Activated CD8-positive, alpha-beta memory T cell treated with anti-CD3 and anti-CD28 coated beads, Interleukin-2, amount 50 U/mL, for 4 hours (primary cell): ENCODE measurements around the gene PAFAH1B2.
"Not testable (repeated sequence)": the region's sequence is repeated elsewhere in the genome, so short reads cannot be mapped to it uniquely, and the experiment has no call there.

Experiments used
- DNase-seq: peaks from one replicate; pipeline ENCODE4 v3.0.0-alpha.2; 2020

Gene PAFAH1B2, protein sequence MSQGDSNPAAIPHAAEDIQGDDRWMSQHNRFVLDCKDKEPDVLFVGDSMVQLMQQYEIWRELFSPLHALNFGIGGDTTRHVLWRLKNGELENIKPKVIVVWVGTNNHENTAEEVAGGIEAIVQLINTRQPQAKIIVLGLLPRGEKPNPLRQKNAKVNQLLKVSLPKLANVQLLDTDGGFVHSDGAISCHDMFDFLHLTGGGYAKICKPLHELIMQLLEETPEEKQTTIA

DNA sequence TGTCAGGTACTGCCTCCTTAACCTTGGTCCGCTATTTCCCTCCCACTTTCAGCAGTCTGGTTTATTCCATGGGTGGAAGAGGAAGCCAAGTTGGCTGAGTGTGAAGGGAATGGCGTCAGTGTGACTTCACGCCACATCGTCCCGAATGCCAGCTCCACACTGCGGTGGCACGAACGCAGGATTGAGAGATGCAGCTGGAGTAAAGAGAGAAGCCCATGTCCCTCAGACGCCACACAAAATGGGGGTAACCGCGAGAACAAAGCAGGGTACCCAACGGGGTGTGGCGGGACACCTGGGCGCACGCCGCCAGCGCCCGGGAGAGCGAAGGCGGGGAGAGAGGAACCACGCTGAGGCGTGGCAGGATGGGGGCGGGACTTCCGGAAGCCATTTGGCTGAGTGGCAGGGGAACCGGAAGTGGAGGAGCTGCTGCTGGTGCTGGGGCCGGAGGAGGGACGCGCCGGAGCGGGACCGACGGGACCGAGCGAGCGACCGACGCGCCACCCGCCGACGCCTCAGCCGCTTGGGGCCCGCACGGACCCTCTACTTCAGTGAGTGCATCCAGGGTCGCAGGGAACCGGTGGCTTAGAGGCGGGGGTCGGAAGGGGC lies at the start of gene PAFAH1B2:
Gene PAFAH1B2, plus strand, starts transcription at position 417 of the 606 bp plus-strand sequence. CDS start 8,161 bp downstream, outside the sequence.
- peak; percentile 96 for DNase-seq

DNA sequence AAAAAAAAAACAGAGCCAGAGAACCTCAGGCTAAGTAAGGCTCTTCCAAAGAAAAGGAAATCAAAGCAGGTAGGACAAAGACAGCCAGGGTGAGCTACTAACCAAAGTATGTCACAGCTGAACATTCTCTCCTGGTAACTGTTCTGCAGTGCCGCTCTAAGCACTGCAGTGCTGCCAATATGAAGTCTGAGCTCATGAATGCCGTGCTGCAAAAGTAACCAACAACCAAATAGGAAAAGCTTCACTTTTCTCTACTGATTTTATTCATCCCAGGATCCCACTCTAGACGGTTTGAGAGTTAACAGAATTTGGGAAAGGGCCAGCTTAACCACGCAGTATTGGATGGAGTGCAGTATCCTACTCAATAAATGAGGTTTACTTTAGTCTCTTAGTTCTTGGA lies 49.3 kb upstream of the PAFAH1B2 start:
- DNase-seq: no peak

DNA sequence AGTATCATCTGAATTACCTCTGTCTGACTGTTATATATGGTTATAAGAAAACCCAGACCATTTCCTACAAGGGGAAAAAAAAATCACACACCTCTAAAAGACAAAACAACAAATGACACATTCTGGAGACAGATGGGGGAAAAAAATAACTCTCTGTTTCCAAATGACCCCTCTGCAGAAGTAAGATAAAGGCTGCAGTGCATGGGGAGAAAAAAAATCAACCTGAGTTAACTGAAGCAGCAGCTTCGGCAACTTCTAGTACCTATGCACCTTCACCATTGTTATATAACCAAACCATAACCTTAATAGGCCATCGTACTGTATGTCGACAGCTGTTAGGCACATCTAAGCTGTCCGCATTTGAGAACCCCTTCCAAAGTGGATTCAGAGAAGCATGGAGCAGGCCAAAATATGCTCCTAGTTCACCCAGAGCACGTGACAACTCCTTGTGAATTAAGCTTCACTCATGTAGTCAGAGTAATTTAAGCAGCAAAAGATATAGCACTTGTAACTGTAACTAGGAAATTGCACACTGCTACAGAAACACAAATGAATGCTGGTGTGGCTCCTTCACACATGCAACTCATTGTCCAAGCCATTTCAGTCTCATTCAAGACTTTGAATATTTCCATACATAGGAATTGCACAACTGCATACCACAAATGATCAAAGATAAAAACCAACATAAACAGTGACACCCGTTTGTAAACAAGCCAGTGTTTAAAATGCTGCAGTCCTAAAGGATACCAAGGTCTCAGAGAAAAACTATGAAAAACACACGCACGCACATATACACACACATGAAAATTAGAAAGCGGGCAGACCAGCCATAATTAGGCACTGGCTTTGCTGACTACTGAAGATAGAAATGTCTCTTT lies 48.6 kb upstream of the PAFAH1B2 start:
- DNase-seq: no peak

DNA sequence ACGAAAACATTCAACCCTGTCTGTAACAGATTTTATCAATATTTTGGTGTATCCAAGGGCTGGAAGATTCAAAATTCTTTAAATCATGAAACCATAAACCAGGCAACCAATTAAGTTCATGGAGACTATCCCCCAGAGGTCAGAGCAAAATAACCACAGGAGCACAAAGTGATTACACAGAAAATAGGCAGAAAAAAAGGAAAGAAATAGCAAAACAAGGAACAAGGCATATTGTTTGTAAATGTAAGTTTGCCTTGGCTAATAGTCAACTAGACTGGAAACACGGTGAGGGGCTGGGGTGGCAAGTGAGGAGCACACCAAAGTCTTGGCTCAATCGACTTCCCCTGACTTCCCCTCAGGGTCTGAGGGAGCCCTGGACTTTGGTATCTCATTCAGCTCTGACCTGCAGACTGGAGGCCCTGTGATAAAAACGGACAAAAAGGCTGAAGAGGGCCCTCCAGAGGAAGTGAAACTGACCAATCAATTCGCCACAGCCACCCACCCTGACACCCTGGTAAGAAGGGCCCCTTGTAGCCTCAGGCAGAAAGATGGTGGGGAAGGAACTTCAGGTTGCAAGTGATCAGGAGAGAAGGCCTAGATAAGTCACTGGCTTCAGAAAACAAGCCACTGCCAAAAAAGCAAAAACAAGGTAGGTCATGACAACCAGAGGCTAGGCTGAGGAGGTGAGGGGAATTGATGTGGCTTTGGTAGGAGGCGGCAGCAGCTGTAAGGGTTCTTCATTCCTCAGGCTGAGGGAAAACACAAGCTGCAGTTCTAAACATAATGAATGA lies 47.7 kb upstream of the PAFAH1B2 start:
- peak; percentile 42 for DNase-seq

DNA sequence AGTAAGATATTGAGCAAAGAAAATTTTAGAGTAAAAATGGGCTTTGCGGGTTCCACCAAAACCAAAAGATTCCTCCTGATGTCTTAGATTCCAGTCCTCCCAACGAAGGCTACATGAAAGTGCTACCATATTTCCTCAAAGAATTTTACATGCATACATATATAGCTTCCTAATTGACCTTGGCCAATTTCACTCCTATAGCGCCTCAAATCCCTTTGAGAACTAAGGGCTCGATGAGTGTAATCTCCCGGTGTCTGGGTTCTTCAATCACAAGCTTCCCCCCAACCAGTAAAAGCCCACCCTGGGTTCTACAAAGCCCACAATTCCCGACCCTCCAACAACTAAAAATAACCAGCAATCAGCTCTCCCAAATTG lies 47.1 kb upstream of the PAFAH1B2 start:
- no peak for DNase-seq

DNA sequence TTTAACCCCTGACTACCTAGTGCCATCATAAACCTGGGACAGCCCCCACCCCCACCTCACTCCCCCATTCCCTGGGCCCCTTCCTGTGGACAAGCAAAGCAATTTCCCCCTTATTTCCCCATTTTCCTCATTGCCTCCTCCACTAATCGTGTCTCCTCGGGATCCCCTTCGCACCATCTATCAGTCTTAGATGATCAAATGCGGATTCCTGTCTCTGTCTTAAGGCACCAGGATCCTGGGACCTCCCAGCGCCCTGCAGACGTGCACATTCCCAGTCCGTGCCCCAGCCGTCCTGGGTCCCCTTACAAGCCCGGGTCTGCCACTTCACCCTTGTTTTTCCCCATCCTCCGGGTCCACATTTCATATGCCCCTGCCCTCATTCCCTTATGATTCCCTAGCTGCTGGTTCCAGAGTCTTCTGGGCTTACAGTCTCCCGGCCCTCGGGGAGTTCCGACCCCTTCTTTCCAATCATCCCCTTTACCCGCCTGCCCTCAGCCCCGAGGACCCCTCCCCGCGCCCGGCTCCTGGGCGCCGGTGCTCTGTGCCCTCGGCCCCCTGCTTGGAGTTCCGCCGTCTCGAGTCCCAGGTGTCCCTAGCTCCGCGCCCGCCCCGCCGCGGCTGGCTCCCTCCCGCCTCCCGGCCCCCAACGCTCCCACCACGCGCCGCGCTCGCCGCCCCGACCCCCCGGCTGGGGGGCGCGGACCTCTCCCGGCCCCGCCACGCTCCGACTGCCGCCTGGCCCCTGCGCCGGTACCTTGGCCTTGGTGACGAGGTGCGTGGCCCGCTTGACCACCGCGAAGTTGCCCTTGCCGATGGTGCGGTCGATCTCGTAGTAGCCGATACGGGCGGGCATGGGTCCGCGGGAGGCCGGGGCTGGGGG lies 46.5 kb upstream of the PAFAH1B2 start:
- DNase-seq: peak; percentile 44

DNA sequence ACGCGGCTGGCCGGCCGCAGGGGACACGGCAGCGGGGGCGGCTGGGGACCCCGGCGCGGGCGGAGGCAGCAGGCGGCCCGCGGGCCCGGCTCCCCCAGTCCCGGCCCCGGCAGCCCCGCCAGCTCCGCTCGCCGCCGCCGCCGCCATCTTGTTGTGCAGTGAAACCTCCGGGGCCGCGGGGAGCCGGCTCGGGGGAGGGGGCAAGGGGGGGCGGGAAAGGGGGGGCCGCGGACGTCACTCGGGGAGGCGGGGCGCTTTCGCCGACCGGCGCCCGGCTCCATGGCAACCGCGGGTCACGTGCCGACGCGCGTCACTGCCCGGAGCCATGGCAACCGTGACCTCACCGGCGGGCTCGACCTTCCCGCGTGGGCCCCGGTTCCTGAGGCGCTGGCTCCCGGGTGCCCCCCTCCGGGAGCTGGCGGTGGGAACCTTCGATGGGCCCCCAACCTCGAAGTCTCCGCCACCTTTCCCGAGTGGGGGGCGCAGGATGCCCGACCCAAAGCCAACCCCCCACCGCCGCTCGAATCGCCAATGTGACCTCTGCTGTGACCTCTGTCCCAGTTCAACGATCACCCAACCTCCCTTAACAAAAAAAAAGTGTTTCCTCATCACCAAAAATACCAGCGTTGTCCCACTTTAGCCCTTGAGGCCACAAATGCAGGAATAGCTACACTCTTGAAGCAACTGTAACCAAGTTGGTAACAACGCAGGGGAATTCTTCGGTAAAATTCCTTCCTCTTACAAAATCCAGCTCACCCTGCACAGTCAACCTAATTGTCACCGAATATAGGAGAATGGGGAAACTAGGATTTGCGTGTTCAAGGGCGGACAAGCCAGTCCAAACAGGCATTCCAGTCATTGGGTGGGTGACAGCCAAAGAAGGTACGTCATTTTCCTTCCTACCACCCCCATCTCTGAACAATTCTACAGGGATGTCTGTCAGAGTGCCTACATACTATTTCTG lies 45.5 kb upstream of the PAFAH1B2 start, which contains the start of gene SIK3:
Gene SIK3, minus strand, starts transcription at position 160 of the 964 bp plus-strand sequence. Its CDS starts 13 bp downstream, at position 147.
- DNase-seq: peak; percentile 97

DNA sequence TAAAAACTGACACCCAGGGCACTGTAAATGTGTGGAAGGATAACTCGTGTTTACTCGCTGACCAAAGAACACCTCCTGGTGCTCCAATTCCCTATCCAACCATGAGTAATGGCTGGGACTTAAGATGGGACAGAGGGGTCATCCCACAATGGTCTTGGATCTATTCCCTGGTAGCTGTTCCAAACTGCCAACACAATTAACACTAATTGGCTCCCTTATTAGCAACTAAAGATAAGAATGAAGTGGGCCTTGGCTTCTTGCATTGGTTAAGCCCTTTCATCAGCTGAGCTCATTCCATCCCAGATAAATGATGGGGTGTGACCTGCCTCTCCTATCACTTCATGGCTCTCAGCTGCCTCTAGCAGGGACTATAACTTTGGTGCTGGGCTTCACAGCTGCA lies 44.4 kb upstream of the PAFAH1B2 start:
- DNase-seq: no peak

DNA sequence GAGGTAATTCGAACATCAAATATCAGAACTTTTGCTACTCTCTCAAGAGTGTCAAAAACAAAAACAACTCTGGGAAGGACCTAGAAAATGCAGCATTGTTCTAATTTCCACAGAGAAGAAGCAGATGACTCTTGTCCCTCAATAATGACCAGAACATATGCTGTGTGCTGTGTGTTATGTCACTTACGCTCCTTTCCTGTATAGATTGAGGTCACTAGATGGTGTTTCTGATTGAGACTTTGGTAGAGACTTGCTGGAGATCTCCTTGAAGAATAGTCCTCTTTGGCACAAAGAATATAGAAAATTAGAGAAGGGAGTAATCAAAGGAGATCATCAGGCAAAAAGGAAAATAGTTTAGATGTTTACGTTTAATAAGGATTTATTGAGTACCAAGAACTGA lies 43.5 kb upstream of the PAFAH1B2 start:
- no peak for DNase-seq

DNA sequence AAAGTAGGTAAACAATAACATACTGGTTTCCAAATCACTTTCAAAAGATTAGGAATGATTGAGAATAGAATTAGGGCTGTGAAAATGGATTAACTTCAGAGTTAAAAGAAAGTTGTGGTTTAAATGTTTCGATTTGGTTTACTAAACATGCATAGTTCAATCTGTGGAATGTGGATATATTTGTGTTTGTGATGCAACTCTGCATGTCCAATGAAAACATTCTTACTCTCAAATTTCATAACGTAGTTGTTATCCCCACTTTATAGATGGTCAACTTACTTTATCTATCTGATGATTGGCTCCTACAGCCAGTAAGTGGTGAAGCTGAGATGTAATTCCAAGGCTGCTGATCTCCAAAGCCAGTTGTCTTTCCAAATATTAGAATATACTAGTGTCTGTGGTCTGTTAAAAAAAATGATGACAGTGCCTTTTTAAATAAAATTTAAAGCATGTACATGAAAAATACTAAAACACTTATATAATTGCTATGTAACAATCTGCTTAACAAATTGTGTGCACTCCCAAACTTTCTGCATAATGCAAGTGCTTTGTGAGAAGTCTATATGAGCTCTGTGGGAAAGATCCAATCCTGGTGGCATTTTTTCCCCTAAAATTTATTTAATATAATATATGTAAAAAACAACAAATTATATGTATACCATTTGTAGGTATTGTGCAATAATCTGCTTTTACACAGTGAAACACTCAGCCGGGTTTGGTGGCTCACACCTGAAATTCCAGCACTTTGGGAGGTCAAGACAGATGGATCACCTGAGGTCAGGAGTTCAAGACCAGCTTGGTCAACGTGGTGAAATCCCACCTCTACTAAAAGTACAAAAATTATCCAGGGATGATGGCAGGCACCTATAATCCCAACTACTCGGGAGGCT lies 36.1 kb upstream of the PAFAH1B2 start:
- no peak for DNase-seq

DNA sequence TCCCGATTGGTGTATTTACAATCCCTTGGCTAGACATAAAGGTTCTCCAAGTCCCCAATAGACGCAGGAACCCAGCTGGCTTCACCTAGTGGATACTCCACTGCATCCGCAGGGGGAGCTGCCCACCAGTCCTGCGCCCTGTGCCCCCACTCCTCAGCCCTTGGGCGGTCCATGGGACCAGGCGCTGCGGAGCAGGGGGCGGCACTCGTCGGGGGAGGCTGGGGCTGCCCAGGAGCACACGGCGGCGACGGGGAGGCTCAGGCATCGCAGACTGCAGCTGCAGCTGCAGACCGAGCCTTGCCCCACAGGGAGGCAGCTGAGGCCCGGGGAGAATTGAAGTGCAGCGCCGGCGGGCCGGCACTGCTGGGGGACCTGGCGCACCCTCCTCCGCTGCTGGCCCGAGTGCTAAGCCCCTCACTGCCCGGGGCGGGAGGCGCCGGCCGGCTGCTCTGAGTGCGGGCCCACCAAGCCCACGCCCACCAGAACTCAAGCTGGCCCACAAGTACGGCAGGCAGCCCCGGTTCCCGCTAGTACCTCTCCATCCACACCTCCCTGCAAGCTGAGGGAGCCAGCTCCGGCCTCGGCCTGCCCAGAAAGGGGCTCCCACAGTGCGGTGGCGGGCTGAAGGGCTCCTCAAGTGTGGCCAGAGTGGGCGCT lies 33.7 kb upstream of the PAFAH1B2 start:
- no peak for DNase-seq

DNA sequence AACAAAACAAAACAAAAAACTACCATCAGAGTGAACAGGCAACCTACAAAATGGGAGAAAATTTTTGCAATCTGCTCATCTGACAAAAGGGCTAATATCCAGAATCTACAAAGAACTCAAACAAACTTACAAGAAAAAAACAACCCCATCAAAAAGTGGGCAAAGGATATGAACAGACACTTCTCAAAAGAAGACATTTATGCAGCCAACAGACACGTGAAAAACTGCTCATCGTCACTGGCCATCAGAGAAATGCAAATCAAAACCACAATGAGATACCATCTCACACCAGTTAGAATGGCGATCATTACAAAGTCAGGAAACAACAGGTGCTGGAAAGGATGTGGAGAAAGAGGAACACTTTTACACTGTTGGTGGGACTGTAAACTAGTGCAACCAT lies 31.6 kb upstream of the PAFAH1B2 start:
- DNase-seq: not testable (repeated sequence)

DNA sequence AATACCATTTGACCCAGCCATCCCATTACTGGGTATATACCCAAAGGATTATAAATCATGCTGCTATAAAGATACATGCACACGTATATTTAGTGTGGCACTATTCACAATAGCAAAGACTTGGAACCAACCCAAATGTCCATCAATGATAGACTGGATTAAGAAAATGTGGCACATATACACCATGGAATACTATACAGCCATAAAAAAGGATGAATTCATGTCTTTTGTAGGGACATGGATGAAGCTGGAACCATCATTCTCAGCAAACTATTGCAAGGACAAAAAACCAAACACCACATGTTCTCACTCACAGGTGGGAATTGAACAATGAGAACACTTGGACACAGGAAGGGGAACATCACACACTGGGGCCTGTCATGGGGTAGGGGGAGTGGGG lies 31.1 kb upstream of the PAFAH1B2 start:
- not testable (repeated sequence) for DNase-seq

DNA sequence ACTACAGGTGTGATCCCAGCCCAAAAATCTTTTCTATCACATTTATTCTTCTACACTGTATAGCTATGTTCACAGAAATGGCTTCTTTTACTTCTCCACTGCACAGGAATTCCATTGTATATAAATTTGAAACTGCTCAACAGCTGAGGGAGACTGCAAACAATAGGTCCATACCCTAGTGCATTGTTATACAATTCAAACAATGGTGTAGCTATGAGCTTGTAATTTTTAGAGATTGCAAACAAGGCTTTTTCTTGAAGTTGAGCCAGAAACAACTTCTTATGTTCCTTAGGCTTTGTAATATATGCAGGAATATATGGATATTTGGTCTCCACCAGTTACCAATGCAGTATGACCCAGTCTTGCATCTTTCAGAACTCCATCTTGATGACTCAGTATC lies 26.4 kb upstream of the PAFAH1B2 start:
- DNase-seq: no peak

DNA sequence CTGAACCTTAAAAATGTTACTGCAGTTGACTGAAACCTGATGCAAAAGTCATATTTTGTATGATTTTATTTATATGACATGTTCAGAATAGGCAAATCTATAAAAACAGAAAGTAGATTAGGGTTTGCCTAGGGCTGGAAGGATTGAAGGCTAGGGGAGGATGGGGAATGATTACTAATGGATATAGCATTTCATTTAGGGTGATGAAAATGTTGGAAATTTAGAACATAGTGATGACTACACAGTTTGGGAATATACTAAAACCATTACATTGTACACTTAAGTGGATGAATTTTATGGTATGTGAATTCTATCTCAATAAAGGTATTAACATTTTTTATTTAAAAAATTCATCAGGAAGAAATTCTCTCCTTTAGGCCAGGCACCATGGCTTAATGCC lies 22.9 kb upstream of the PAFAH1B2 start:
- DNase-seq: no peak

DNA sequence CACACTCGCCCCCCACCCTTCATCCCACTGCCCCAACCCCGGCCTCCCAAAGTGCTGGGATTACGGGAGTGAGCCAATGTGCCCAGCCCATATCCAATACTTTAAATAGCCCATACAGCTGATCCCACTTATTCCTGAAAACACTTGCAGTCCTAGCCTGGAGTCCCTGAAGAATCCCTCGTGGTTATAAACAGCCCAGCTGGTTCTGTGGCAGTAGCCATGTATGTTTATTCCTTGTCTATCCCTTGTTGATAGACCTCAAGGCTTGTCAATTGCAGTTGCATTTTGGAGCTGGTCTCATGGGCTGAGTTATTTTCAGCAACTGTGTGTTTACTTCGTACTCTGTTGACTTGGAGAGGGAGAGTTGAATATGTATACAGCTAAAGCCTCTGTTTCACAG lies 21.5 kb upstream of the PAFAH1B2 start:
- DNase-seq: no peak

DNA sequence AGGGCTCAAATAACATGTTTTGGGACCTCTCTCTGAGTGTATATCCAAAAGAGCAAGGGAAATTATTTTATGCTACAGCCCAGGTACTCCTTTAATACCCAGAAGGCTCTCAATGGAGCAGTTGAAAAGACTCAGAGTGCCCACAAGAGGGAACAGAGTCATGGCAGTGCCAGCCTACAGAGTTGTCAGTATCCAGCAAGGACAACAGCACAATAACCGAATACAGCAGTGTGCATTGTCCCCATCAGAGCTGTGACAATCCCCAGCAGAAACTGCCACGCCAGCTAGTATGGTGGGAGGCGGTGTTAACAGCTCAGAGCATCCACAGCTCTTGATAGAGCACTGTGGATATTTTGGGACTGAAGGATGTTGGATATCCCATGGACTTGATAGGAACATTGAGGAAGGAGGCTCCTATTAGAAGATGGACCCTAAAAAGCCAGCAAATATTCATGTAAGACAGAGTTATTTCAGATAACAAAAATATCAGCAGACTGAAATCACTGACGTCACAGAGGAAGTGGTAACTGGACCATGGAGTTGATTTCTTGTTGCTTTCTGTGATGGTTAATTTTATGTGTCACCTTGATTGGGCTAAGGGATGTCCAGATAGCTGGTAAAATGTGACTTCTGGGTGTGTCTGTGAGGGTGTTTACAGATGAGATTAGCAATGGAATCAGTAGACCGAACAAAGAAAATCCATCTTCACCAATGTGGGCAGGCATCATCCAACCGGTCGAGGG lies 17.7 kb upstream of the PAFAH1B2 start:
- no peak for DNase-seq

DNA sequence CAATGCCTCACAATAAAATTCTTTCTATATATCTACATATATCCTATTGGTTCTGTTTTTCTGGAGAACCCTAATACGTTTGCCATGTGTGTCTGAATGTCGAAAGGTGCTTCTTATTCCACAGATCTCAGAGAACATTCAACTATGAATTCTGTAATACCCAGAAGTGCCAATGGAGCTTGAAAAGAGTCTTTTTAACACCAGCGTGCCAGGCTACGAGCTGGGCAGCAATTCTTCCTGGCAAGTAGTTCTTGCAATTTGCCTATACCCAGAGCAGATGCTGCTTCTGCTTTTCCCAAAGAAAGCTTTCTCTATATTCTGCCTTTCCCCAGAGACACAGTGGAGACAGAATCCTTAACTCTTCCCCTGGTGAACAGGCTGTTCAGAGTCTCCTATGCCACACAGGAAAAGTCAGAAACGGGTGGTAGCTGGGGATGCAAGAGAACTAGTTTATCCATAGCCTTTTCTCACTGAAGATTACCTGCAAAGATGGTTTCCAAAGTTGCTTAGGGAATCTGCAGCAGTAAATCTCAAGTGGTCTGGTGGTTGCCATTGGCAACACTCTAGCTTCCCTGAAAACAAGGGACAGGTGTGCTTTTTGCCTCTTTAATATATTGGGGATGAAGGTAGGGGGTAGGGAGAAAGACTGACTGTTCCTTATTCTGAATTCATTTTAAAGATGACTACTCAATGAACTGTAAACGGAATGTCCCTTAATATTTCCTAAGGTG lies 16.8 kb upstream of the PAFAH1B2 start:
- no peak for DNase-seq
